PC-9 (cell line): Measurements from ENCODE around the gene SDCBP2.

Source experiments
- CTCF ChIP-seq: fragments of 200-600 bp; sonication (generic); conservative IDR thresholded peaks from 2 replicates; pipeline ENCODE4 v1.6.1; 2017; ENCODE audit warnings: mixed run types, antibody characterized with exemption, mild to moderate bottlenecking, moderate library complexity
- EZH2 ChIP-seq: fragments of 200-600 bp; sonication (generic); IDR thresholded peaks from 2 replicates; pipeline ENCODE4 v1.8.0; 2017; ENCODE audit warnings: antibody characterized with exemption, low read depth

- TF ChIP-seq CTCF: no peak
- no peak for TF ChIP-seq EZH2
Measured at GRCh38 chr20:1346315-1346969, 17.5 kb upstream of the SDCBP2 start.
